Lung (tissue), 12 donors: Measurements from ENCODE around the gene KCNIP4. TPM values are rescaled to one million over a fixed set of nuclear protein-coding genes. Genes with fewer than 3 reads are reported as not detected.

Experiments used
- ATAC-seq: fragments of 200-7000 bp; cut with Tn5 transposase; one replicate; pipeline ENCODE4 v1.9.1; 2020; ENCODE audit warnings: moderate number of reproducible peaks; ENCODE audit not compliant: insufficient read depth, low FRiP score
- DNase-seq, 3 donors: peaks; one replicate each; pipeline ENCODE4 v3.0.0-alpha.2; 2013 to 2017
- H3K27ac ChIP-seq, 2 donors: one replicate each; pipeline ENCODE4 v1.5.1; 2013; ENCODE audit warnings: mild to moderate bottlenecking in 2 of 2, moderate library complexity in 2 of 2, control low read depth in 1 of 2, inconsistent platforms in 1 of 2, low read depth in 1 of 2, low read length in 1 of 2
- H3K27me3 ChIP-seq, 3 donors: one replicate each; pipeline ENCODE4 v1.5.1; 2013; ENCODE audit warnings: low read length in 2 of 3; ENCODE audit not compliant: control insufficient read depth in 3 of 3, insufficient read depth in 3 of 3
- H3K36me3 ChIP-seq, 4 donors: one replicate each; pipeline ENCODE4 v1.5.1; 2013; ENCODE audit warnings: low read length in 4 of 4, mild to moderate bottlenecking in 1 of 4, moderate library complexity in 1 of 4; ENCODE audit not compliant: control insufficient read depth in 4 of 4, insufficient read depth in 4 of 4
- H3K4me1 ChIP-seq, 5 donors: one replicate each; pipeline ENCODE4 v1.5.1; 2013; ENCODE audit warnings: low read length in 5 of 5, mild to moderate bottlenecking in 2 of 5, moderate library complexity in 1 of 5; ENCODE audit not compliant: control insufficient read depth in 5 of 5, insufficient read depth in 5 of 5
- H3K4me3 ChIP-seq: one replicate; pipeline ENCODE4 v1.5.1; 2013; ENCODE audit warnings: mild to moderate bottlenecking, control low read depth, moderate library complexity
- H3K9ac ChIP-seq, 2 donors: one replicate each; pipeline ENCODE4 v1.5.1; 2013; ENCODE audit warnings: low read length in 2 of 2, control low read depth in 1 of 2; ENCODE audit not compliant: insufficient read depth in 1 of 2
- H3K9me3 ChIP-seq, 4 donors: one replicate each; pipeline ENCODE4 v1.5.1; 2013; ENCODE audit warnings: low read length in 3 of 4, mild to moderate bottlenecking in 1 of 4, moderate library complexity in 1 of 4; ENCODE audit not compliant: control insufficient read depth in 4 of 4, insufficient read depth in 3 of 4
- CTCF ChIP-seq: IDR thresholded peaks from 2 replicates; pipeline ENCODE4 v1.5.1; 2012; ENCODE audit warnings: mild to moderate bottlenecking; ENCODE audit errors: control extremely low read depth, extremely low read depth
- WGBS, 2 donors: extraction: QIAGEN DNeasy Blood & Tissue Kit; methylation state at CpG; one replicate each; pipeline ENCODE4 v1.1.7; 2013; 5-methylcytosine and 5-hydroxymethylcytosine counted together
- polyA plus RNA-seq, 2 donors: library from polyadenylated mRNA; stranded (reverse); fragments of 200-250 nt; gene quantifications; one replicate each; pipeline ENCODE4 v1.2.1, GENCODE V29; 2013
- total RNA-seq, 2 donors: library from RNA; depleted of rRNA in 1 of 2; stranded (reverse); fragments of >200 nt in 1 of 2; gene quantifications; one replicate each; pipeline ENCODE4 v1.2.1, GENCODE V29; 2014 to 2021
- donor health status: control.
- donor health status: control.
- donor health status: Bipolar disorder and iron deficiency.
- donor health status: healthy.
- donor health status: DM: yes; HTN: yes; CAD: no.

Gene KCNIP4
- total and polyA plus RNA-seq, 4 donors: 0.11 TPM; not detected in 3

GRCh38 chr4:21410372-21410771, 538.2 kb downstream of the KCNIP4 start:
- Histone ChIP-seq H3K4me1 (no peaks in the 10 kb centered on the region), H3K27ac (no peak overlapping the region), H3K27me3 (peaks cover 0 to 13% (median 2%) of the 10 kb centered on the region in 3 donors), H3K4me3 (no peak overlapping the region), H3K9ac (no peak overlapping the region), H3K9me3 (no peaks in the 10 kb centered on the region), H3K36me3 (no peaks in the 10 kb centered on the region)
- ATAC-seq (no peak), DNase-seq (no peak)
- 84 to 87% methylated on average over 4 of the region's 4 CpGs for WGBS, 2 donors
- TF ChIP-seq CTCF: no peak

DNA sequence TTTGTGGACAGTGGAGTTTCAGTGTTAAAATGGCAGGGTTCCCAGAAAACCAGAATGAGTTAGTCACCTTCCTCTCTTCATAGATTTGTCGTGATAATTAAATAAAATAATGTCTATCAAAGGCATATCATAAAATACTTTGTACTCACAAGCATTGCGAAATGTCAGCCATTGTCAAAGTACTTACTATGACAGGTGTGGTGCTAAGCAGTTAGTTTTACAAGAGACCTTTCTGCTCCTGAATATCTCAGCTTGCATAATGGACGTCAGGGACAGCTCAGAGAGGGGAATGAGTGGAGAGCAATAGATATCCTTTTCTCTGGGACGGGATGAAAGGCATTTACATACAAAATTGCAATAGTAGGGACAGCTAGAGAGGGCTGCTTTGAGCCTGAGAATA, 560.9 kb downstream of the KCNIP4 start:
- H3K9ac ChIP-seq: no peak overlapping the region
- ATAC-seq: no peak
- no peaks in the 10 kb centered on the region for H3K4me1 ChIP-seq
- DNase-seq: no peak
- peaks cover 0 to 25% (median 0%) of the 10 kb centered on the region in 3 donors for H3K27me3 ChIP-seq
- WGBS, 2 donors: 44 to 53% methylated on average over 4 of the region's 4 CpGs
- no peak overlapping the region for H3K27ac ChIP-seq
- no peaks in the 10 kb centered on the region for H3K36me3 ChIP-seq
- TF ChIP-seq CTCF: no peak
- H3K9me3 ChIP-seq: peaks cover 0 to 1% (median 0%) of the 10 kb centered on the region in 4 donors
- no peak overlapping the region for H3K4me3 ChIP-seq

- no peaks in the 10 kb centered on the region for H3K36me3 ChIP-seq
- DNase-seq (no peak), ATAC-seq (no peak)
- WGBS, 2 donors: 82 to 87% methylated on average over 3 of the region's 3 CpGs
- TF ChIP-seq CTCF: no peak
- H3K9me3 ChIP-seq: no peaks in the 10 kb centered on the region
- no peak overlapping the region for H3K9ac ChIP-seq
- H3K27me3 ChIP-seq: peaks cover 0 to 21% (median 0%) of the 10 kb centered on the region in 3 donors
- no peak overlapping the region for H3K27ac ChIP-seq
- no peaks in the 10 kb centered on the region for H3K4me1 ChIP-seq
- H3K4me3 ChIP-seq: no peak overlapping the region
Observed at GRCh38 chr4:21386166-21386780, 562.3 kb downstream of the KCNIP4 start.

DNA sequence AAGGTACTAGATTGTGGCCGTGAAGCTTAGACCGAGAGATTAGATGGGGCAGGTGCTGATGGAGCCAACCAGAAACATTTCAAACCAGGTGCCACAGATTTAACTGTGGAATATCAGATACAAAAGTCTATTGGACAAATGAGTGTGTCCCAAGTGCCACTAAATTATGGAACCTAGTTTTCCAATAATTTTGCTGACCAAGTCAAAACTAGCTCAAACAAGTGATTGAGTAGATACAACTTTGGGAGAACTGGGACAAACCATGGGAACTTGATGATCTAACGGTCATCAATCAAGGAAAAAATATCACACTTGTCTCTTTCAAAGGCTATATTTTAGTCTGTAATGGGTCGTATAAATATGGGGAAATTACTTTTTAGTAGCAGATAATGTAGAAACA, 562.9 kb downstream of the KCNIP4 start:
- H3K4me3 ChIP-seq: no peak overlapping the region
- no peak overlapping the region for H3K9ac ChIP-seq
- H3K27ac ChIP-seq: no peak overlapping the region
- ATAC-seq (no peak), DNase-seq (no peak)
- H3K36me3 ChIP-seq: no peaks in the 10 kb centered on the region
- no peaks in the 10 kb centered on the region for H3K9me3 ChIP-seq
- peaks cover 0 to 19% (median 0%) of the 10 kb centered on the region in 3 donors for H3K27me3 ChIP-seq
- 86 to 88% methylated on average over 4 of the region's 4 CpGs for WGBS, 2 donors
- TF ChIP-seq CTCF: no peak
- H3K4me1 ChIP-seq: no peaks in the 10 kb centered on the region
